HepG2 (cell line): ENCODE measurements around the gene RNF183. TPM values are rescaled to one million over a fixed set of nuclear protein-coding genes. Genes with fewer than 3 reads are reported as not detected.

Experiments used
- FOXK2 ChIP-seq: fragments of 450-650 bp; IDR thresholded peaks from 2 replicates; pipeline ENCODE4 v1.6.1; 2016
- FOXO1 ChIP-seq: sonication (generic); formaldehyde crosslinking; IDR thresholded peaks from 2 replicates; pipeline ENCODE4 v1.4.0; 2020; ENCODE audit warnings: missing genetic modification reagents
- GATAD2A ChIP-seq: IDR thresholded peaks from 2 replicates; pipeline ENCODE4 v1.6.1; 2016
- HBP1 ChIP-seq: IDR thresholded peaks from 2 replicates; pipeline ENCODE4 v1.6.1; 2016; ENCODE audit warnings: low read depth, control low read depth
- KDM3A ChIP-seq: IDR thresholded peaks from 2 replicates; pipeline ENCODE4 v1.6.1; 2018; ENCODE audit warnings: low read depth, missing compliant biosample characterization
- MAFG ChIP-seq: sonication (generic); formaldehyde crosslinking; IDR thresholded peaks from 2 replicates; pipeline ENCODE4 v1.5.1; 2020; ENCODE audit warnings: mild to moderate bottlenecking, missing genetic modification reagents
- POGK ChIP-seq: sonication (generic); formaldehyde crosslinking; conservative IDR thresholded peaks from 2 replicates; pipeline ENCODE4 v1.8.0; 2022; ENCODE audit warnings: mild to moderate bottlenecking, moderate library complexity, missing genetic modification reagents
- RBM22 ChIP-seq: fragments of 200-400 bp; formaldehyde crosslinking; optimal IDR thresholded peaks from 2 replicates; pipeline ENCODE3; 2017; ENCODE audit warnings: mild to moderate bottlenecking, low read length, moderate library complexity
- SNAPC2 ChIP-seq: sonication (generic); formaldehyde crosslinking; IDR thresholded peaks from 2 replicates; pipeline ENCODE4 v1.8.1; 2022; ENCODE audit warnings: mild to moderate bottlenecking, missing genetic modification reagents
- TARDBP ChIP-seq: sonication (generic); formaldehyde crosslinking; IDR thresholded peaks from 2 replicates; pipeline ENCODE4 v1.8.0; 2022; ENCODE audit warnings: mild to moderate bottlenecking, missing genetic modification reagents
- ZBTB33 ChIP-seq: sonication (generic); formaldehyde crosslinking; IDR thresholded peaks from 2 replicates; pipeline ENCODE4 v1.4.0; 2020; ENCODE audit warnings: missing genetic modification reagents
- ZNF687 ChIP-seq: sonication (generic); formaldehyde crosslinking; IDR thresholded peaks from 2 replicates; pipeline ENCODE4 v1.5.1; 2020; ENCODE audit warnings: mild to moderate bottlenecking, missing genetic modification reagents, moderate library complexity
- ZNF850 ChIP-seq: sonication (generic); formaldehyde crosslinking; conservative IDR thresholded peaks from 2 replicates; pipeline ENCODE4 v1.9.0; 2021; ENCODE audit warnings: mild to moderate bottlenecking, missing genetic modification reagents
- polyA plus RNA-seq, 8 experiments: library from polyadenylated mRNA; depleted of rRNA in 3 of 8; stranded (reverse) in 7 of 8; unstranded in 1 of 8; fragments of >200 nt; fragmentation: Illumina TruSeq in 4 of 8; extraction: Trizol in 4 of 8; gene quantifications; 2 replicates each; pipeline versions ENCODE4 v1.2.1 to v1.2.3, GENCODE V29; 2011 to 2016; ENCODE audit warnings: low read depth in 4 of 8, missing spikeins in 1 of 8, mixed read lengths in 1 of 8; ENCODE audit not compliant: insufficient read depth in 1 of 8
- total RNA-seq, 5 experiments: library from RNA; depleted of rRNA; stranded (reverse); fragments of >200 nt; fragmentation: Illumina TruSeq; extraction: Trizol; gene quantifications; 2 replicates each; pipeline ENCODE4 v1.2.3, GENCODE V29; 2016; ENCODE audit warnings: low read depth in 1 of 5
- TF ChIP-seq, protein P1 (sequence below): sonication (generic); formaldehyde crosslinking; IDR thresholded peaks from 2 replicates; pipeline ENCODE4 v1.5.0; 2020; ENCODE audit warnings: mild to moderate bottlenecking, low read depth, missing genetic modification reagents, borderline replicate concordance
- TF ChIP-seq, protein P2 (sequence below): IDR thresholded peaks from 2 replicates; pipeline ENCODE4 v1.6.1; 2018; ENCODE audit warnings: missing genetic modification reagents, mild to moderate bottlenecking, missing compliant biosample characterization
- TF ChIP-seq, protein P3 (sequence below): IDR thresholded peaks from 2 replicates; pipeline ENCODE4 v1.6.1; 2016; ENCODE audit warnings: missing genetic modification reagents, missing compliant biosample characterization

The RNF183 gene
- total and polyA plus RNA-seq, 2 of the 13 experiments (the other 11 are each of a cell fraction or from before 2014, with no cell fraction given), result 0.13 to 6.5 TPM

DNA sequence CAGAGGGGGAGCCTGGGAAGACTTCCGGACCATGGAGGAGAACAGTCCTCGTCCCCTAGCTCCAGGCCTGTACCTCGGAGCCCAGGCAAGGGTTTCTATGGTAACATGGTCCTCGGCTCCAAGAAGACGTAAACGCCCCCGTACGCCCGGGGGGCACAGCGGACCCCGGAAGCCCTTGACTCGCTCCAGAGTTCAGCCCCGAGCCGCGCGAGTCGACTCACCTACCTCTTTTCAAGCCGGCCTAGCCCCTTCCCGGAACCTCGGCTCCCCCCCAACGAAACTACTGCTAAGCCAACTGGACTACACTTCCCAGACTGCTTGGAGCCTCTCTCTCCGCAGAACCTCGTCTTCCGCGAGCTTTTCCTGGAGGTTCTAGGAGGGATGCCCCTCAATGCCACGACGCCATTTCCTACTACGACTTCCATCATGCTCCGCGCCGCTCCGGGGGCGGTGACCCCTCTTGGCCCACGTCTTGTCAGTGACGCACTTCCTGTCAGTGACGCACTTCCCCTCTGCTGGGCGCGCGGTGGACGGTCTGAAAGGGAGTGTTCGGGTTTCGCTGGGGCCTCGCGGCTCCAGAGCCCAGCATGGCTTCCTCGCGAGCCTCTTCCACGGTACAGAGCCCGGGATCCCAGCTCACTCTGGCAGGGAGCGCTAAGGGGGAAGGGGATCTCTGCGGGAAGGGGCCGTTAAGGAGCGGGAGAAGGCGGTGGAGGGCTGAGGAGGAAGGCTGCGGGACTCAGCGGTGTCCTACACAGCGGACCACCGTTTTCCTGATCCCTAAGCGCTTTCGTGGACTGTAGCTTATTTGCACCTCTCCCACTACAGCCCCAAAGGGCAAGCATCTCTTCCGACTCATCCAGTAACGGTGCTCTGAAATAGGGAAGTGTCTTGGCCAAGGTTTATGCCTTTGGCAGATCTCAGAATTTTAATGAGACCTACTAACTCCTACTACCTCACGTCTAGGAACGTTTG lies 27.7 kb downstream of the RNF183 start, which contains the start of the genes CDC26 and PRPF4 (continued):
- peak; percentile 66 for TF ChIP-seq GATAD2A (CRISPR knock-in tag)
- no peak for TF ChIP-seq ZNF850 (CRISPR knock-in tag)
- peak; percentile 45; the same call in 1 of the 2 replicates for TF ChIP-seq KDM3A (CRISPR knock-in tag)
- TF ChIP-seq POGK (CRISPR knock-in tag), result peak; percentile 47; the same call in 1 of the 2 replicates
- TF ChIP-seq FOXO1 (CRISPR knock-in tag), result peak; percentile 10; the same call in 1 of the 2 replicates
- TF ChIP-seq SNAPC2, result 0 out of 2 replicates have a peak, but pooled peaks have one; percentile 53
- TF ChIP-seq, protein P1, sequence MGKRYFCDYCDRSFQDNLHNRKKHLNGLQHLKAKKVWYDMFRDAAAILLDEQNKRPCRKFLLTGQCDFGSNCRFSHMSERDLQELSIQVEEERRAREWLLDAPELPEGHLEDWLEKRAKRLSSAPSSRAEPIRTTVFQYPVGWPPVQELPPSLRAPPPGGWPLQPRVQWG (CRISPR knock-in tag), result no peak
- TF ChIP-seq FOXK2, result no peak
- peak; percentile 88 for TF ChIP-seq TARDBP (CRISPR knock-in tag)
- no peak for TF ChIP-seq MAFG (CRISPR knock-in tag)
- TF ChIP-seq HBP1, result peak; percentile 88
- TF ChIP-seq ZBTB33 (CRISPR knock-in tag), result no peak
- TF ChIP-seq, protein P2, sequence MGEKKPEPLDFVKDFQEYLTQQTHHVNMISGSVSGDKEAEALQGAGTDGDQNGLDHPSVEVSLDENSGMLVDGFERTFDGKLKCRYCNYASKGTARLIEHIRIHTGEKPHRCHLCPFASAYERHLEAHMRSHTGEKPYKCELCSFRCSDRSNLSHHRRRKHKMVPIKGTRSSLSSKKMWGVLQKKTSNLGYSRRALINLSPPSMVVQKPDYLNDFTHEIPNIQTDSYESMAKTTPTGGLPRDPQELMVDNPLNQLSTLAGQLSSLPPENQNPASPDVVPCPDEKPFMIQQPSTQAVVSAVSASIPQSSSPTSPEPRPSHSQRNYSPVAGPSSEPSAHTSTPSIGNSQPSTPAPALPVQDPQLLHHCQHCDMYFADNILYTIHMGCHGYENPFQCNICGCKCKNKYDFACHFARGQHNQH, result 0 out of 2 replicates have a peak, but pooled peaks have one; percentile 64
- TF ChIP-seq RBM22, result no peak
- TF ChIP-seq ZNF687 (CRISPR knock-in tag), result peak; percentile 93
- TF ChIP-seq, protein P3, sequence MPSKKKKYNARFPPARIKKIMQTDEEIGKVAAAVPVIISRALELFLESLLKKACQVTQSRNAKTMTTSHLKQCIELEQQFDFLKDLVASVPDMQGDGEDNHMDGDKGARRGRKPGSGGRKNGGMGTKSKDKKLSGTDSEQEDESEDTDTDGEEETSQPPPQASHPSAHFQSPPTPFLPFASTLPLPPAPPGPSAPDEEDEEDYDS, result peak; percentile 74; the same call in 1 of the 2 replicates
